Suprapubic skin (tissue), 4 donors: ENCODE results near the gene FAM163B. TPM values are rescaled to one million over a fixed set of nuclear protein-coding genes. Genes with fewer than 3 reads are reported as not detected.

Source experiments
- DNase-seq, 2 donors: peaks; one replicate each; pipeline ENCODE4 v3.0.0-alpha.2; 2019; ENCODE audit warnings: low spot score in 2 of 2
- H3K27ac ChIP-seq: fragments of 200-600 bp; sonication (generic); one replicate; pipeline ENCODE4 v1.5.1; 2019
- H3K27me3 ChIP-seq: fragments of 200-600 bp; sonication (generic); one replicate; pipeline ENCODE4 v1.5.1; 2019
- H3K36me3 ChIP-seq: fragments of 200-600 bp; sonication (generic); one replicate; pipeline ENCODE4 v1.5.1; 2019
- H3K4me1 ChIP-seq: fragments of 200-600 bp; sonication (generic); one replicate; pipeline ENCODE4 v1.5.1; 2019
- H3K4me3 ChIP-seq: fragments of 200-600 bp; sonication (generic); one replicate; pipeline ENCODE4 v1.5.1; 2019; ENCODE audit warnings: mild to moderate bottlenecking
- H3K9me3 ChIP-seq: fragments of 200-600 bp; sonication (generic); one replicate; pipeline ENCODE4 v1.5.1; 2019
- EP300 ChIP-seq: sonication (generic); formaldehyde crosslinking; IDR thresholded peaks from one replicate; pipeline ENCODE4 v1.6.1; 2017; ENCODE audit warnings: antibody characterized with exemption
- POLR2A ChIP-seq, 2 donors: fragments of 450-650 bp; IDR thresholded peaks; one replicate each; pipeline ENCODE4 v1.6.1; 2017; ENCODE audit warnings: antibody characterized with exemption in 2 of 2, mild to moderate bottlenecking in 2 of 2, moderate library complexity in 2 of 2
- POLR2AphosphoS5 ChIP-seq, 3 donors: sonication (generic); formaldehyde crosslinking; IDR thresholded peaks; one replicate each; pipeline ENCODE4 v1.6.1; 2017; ENCODE audit warnings: antibody characterized with exemption in 3 of 3
- WGBS: methylation state at CpG from one replicate; pipeline ENCODE4 v1.1.5; 2018; 5-methylcytosine and 5-hydroxymethylcytosine counted together
- total RNA-seq, 4 donors: library from RNA; depleted of rRNA; stranded (reverse); fragments of >200 nt; gene quantifications; one replicate each; pipeline ENCODE4 v1.1.0, GENCODE V29; 2016
- TF ChIP-seq, protein P1 (sequence below), 2 donors: fragments of 200-600 bp in 1 of 2; fragments of 450-650 bp in 1 of 2; sonication (generic) in 1 of 2; IDR thresholded peaks; one replicate each; pipeline ENCODE4 v1.5.1; 2016 to 2019; ENCODE audit warnings: antibody characterized with exemption in 2 of 2, mild to moderate bottlenecking in 1 of 2, moderate library complexity in 1 of 2

FAM163B gene
- total RNA-seq, 4 donors from 2014 or later = not detected

DNA sequence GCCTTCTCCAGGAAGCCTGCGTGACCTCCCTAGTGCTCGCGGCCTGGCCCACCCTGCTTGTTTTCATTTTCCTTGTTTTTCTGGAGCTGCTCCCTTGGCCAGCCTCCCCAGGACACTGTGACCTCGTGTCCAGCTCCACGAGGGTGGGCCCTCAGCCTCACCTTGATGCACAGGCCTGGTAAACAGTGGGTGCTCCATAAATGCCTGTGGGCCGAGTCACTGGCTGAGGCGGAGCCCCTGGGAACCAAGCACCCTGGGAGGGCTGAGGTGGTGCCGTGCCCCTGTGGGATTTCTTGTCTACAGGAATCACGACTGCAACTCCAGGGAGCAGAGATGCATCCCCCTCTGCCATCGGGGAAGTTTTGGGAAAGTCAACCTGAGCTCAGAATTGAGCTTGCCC, 17.2 kb downstream of the FAM163B start:
- TF ChIP-seq POLR2A (IDR thresholded peaks at IDR 0.05) (no peak), EP300 (no peak), POLR2AphosphoS5 (IDR thresholded peaks at IDR 0.05) (no peak)
- TF ChIP-seq, protein P1, sequence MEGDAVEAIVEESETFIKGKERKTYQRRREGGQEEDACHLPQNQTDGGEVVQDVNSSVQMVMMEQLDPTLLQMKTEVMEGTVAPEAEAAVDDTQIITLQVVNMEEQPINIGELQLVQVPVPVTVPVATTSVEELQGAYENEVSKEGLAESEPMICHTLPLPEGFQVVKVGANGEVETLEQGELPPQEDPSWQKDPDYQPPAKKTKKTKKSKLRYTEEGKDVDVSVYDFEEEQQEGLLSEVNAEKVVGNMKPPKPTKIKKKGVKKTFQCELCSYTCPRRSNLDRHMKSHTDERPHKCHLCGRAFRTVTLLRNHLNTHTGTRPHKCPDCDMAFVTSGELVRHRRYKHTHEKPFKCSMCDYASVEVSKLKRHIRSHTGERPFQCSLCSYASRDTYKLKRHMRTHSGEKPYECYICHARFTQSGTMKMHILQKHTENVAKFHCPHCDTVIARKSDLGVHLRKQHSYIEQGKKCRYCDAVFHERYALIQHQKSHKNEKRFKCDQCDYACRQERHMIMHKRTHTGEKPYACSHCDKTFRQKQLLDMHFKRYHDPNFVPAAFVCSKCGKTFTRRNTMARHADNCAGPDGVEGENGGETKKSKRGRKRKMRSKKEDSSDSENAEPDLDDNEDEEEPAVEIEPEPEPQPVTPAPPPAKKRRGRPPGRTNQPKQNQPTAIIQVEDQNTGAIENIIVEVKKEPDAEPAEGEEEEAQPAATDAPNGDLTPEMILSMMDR (IDR thresholded peaks at IDR 0.05) = no peak
- H3K27ac ChIP-seq = no peak overlapping the region
- WGBS = 71% methylated on average over 7 of the region's 10 CpGs
- H3K9me3 ChIP-seq = peaks cover 7% of the 10 kb centered on the region
- no peak for DNase-seq
- H3K27me3 ChIP-seq = peaks cover 53% of the 10 kb centered on the region
- no peaks in the 10 kb centered on the region for H3K36me3 ChIP-seq
- H3K4me1 ChIP-seq = no peaks in the 10 kb centered on the region
- H3K4me3 ChIP-seq = no peak overlapping the region

DNA sequence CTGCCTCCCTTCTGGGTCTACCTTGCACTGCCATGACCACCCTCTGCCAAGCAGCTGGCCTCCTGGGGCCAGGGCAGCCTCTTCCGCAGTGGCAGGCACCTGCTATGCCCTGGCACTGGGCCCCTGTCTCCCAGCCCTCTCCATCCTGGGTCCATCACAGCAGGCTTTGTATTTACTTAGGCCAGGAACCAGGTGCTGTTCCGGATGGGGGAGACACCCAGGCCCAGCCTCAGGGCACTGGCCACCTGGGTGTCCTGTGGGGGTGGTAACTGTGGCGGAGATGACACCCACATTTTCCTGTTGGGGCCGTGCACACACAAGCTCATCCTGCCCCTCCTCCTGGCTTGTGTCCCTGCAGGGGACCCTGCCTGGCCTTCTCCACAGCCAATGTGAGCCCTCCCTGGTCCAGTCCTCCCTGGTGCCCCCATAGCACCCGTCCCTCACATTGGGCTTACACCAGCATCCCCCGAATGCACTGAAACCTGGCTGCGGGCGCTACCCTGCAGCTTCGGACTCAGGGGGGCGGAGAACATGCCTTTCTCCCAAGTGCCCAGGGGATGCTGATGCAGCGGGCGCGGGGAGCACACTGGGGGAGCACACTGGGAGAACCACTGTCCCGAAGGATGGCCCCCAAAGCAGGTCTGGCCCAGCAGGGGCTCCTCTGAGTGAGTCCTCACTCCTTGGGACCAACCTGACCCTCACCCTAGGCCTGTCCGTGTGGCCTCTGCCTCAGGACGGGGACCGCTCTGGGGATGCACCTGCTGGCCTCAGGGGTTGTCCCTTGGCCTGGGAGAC, 17.9 kb downstream of the FAM163B start:
- no peak for DNase-seq
- peaks cover 2% of the 10 kb centered on the region for H3K9me3 ChIP-seq
- H3K4me1 ChIP-seq = no peaks in the 10 kb centered on the region
- H3K36me3 ChIP-seq = no peaks in the 10 kb centered on the region
- peaks cover 60% of the 10 kb centered on the region for H3K27me3 ChIP-seq
- WGBS = 90% methylated on average over 2 of the region's 17 CpGs
- no peak overlapping the region for H3K4me3 ChIP-seq
- TF ChIP-seq POLR2AphosphoS5 (IDR thresholded peaks at IDR 0.05) = no peak
- no peak overlapping the region for H3K27ac ChIP-seq

GRCh38 chr9:133590231-133590855, 18.8 kb downstream of the FAM163B start:
- 77% methylated on average over 15 of the region's 20 CpGs for WGBS
- DNase-seq = no peak

GRCh38 chr9:133589454-133590227, 19.5 kb downstream of the FAM163B start:
- no peaks in the 10 kb centered on the region for H3K9me3 ChIP-seq
- H3K27me3 ChIP-seq = peaks cover 69% of the 10 kb centered on the region
- H3K27ac ChIP-seq = no peak overlapping the region
- H3K4me3 ChIP-seq = no peak overlapping the region
- TF ChIP-seq POLR2A (IDR thresholded peaks at IDR 0.05) (no peak), POLR2AphosphoS5 (IDR thresholded peaks at IDR 0.05) (no peak), EP300 (no peak)
- TF ChIP-seq, protein P1 (IDR thresholded peaks at IDR 0.05) = no peak
- 48% methylated on average over 18 of the region's 19 CpGs for WGBS
- no peak for DNase-seq
- peaks cover 16% of the 10 kb centered on the region for H3K4me1 ChIP-seq
- H3K36me3 ChIP-seq = no peaks in the 10 kb centered on the region

More at GRCh38 chr9:133590231-133590855, 18.8 kb downstream of the FAM163B start:
- Histone ChIP-seq H3K36me3 (no peaks in the 10 kb centered on the region), H3K4me3 (no peak overlapping the region), H3K4me1 (peaks cover 9% of the 10 kb centered on the region), H3K27ac (no peak overlapping the region), H3K9me3 (no peaks in the 10 kb centered on the region), H3K27me3 (peaks cover 67% of the 10 kb centered on the region)
- TF ChIP-seq EP300 = no peak
- TF ChIP-seq, protein P1 (IDR thresholded peaks at IDR 0.05) = no peak
- no peak for TF ChIP-seq POLR2A (IDR thresholded peaks at IDR 0.05)
- no peak for TF ChIP-seq POLR2AphosphoS5 (IDR thresholded peaks at IDR 0.05)

- H3K4me3 ChIP-seq = no peak overlapping the region
- 100% methylated on average over 3 of the region's 6 CpGs for WGBS
- TF ChIP-seq EP300 (no peak), POLR2A (IDR thresholded peaks at IDR 0.05) (no peak), POLR2AphosphoS5 (IDR thresholded peaks at IDR 0.05) (no peak)
- TF ChIP-seq, protein P1 (IDR thresholded peaks at IDR 0.05) = no peak
- H3K27ac ChIP-seq = no peak overlapping the region
- no peak for DNase-seq
- H3K4me1 ChIP-seq = peaks cover 18% of the 10 kb centered on the region
- no peaks in the 10 kb centered on the region for H3K9me3 ChIP-seq
- H3K36me3 ChIP-seq = no peaks in the 10 kb centered on the region
- peaks cover 75% of the 10 kb centered on the region for H3K27me3 ChIP-seq
Measured at GRCh38 chr9:133587466-133587865, 21.7 kb downstream of the FAM163B start.
